ENCODE measurements around the gene NEBL.

The NEBL gene

DNA sequence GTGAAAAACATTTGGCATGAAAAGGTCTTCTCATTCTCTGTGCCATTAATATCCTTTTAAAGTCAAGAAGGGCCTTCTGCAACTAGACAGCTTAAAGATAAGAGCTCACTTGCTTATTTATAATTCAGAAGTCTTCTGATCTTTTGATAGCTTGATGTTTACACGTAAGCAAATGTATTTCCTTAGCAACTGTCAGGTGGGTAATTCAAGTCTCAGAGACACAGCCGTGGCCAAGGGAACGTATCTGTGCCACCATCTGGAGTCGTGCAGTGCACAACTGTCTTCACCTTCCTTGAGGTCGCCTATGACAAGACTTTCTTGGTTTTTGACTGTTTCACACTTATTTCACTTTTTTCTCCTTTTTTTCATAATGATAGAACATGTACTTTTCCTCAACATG lies 4.0 kb upstream of the NEBL start:
- DNase-seq (ENCODE audit: low read depth in 2 of 2) = no peak

DNA sequence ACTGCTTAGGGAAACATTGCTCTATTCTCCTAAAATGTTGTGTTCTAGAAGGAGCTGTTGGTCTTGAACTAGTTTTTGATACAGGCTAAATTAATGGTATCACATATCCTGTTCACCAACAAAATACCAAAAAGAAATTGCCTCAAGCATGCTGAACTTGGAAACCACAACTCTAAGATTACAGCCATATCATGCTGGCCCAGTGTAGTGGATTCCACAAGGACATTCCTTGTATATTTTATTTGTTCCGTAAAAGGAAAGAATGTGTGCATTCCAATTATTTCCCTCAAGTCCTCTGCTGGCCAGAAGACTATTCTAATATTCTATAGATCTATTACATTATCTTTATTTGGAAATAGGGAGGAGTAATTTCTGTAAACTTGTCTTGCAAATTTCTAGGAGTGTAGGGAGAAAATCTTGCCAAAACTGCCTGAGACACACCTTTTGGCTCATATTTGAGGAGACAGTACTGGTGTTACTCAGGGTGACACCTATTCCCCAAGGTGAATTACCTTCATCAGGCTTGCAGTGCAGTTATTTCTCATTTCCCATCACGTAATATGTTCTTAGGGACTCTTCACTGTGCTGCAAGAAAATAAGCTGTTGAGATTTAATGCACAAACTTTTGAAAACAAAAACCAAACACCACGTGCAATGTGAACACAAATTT lies 1.9 kb upstream of the NEBL start:
- DNase-seq (ENCODE audit: low read depth in 2 of 2) = peak; percentile 20 to 23

DNA sequence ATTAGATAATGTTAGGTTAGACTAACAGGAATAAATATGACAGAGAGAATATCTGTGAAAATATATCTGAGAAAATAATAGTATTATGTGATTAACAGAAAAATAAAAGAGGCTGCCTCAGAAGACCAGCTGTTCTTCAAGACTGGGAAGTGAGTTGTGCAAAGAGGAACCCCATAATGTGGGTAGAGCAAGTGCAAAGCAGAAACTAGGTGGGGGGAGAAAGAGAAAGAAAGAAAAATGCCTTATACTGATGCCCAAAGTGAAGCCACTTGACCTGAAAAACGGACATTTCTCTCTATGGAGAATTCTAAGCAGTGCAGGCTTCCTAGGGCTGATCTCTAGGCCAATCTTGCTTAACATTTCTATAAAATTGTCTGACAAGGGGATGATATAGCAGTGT lies 3.8 kb downstream of the NEBL start:
- no peak for DNase-seq (ENCODE audit: low read depth in 2 of 2)

DNA sequence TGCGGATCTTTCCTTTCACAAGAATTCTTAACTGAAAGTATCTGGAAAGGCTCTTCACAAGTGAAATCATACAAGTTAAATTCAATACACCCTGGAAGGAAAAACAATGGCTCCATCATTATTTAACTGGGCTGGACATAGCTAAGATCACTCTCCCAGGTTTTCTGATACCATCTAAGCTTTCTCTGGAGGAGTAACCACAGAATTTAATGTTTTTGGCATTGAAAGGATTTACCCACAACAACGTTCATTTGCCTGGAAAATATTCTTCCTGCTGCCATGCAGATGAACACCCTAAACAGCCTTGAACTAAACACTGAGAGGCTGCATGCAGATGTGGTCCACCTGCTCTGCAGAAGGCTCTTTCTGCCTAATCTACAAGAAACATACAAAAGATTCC lies 4.3 kb downstream of the NEBL start:
- no peak for DNase-seq (ENCODE audit: low read depth in 2 of 2)

DNA sequence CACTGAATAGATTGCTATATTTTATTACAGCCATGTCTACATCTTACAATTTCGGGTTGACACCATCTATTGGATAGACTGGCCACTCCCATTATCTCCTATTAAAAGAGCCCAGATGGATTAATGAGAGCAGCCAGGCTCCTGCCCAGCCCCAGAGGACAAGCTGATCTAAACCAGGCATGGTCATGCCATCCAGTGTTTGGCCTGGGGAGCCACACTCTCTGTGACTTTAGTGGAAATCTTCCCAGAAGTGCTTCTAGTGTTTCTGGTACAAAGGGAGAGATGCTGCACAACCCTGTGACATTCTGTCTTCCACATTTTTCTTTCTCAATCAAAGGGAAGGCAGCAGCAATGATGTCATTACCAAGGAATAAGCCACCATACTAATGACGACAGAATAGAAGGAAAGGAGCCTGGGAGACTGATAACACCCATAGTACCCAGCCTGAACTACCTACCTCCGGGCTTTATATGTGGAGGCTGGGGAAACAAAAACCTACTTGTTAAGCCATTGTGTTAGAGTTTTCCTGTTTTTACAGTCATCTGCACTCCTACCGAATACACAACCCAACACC lies 5.0 kb downstream of the NEBL start:
- DNase-seq (ENCODE audit: low read depth in 2 of 2) = no peak

DNA sequence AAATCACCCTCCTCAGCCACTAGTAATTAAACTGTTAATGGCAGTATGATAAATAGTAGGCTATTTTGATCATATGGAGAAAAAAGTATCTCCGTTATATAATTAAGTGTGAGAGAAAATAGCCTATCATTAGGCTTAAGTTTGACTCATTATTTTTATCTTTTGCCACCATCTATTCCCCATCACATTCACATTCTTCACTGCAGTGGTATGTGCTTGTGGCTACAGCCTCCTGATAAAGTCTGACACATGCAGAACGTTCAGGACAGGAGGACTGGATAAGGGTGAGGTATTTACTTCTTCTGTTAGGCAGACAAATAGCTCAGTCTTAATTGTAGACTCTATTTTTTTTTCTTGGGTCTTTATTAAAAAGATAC lies 5.8 kb downstream of the NEBL start:
- peak; percentile 20 to 25 for DNase-seq (ENCODE audit: low read depth in 2 of 2)

DNA sequence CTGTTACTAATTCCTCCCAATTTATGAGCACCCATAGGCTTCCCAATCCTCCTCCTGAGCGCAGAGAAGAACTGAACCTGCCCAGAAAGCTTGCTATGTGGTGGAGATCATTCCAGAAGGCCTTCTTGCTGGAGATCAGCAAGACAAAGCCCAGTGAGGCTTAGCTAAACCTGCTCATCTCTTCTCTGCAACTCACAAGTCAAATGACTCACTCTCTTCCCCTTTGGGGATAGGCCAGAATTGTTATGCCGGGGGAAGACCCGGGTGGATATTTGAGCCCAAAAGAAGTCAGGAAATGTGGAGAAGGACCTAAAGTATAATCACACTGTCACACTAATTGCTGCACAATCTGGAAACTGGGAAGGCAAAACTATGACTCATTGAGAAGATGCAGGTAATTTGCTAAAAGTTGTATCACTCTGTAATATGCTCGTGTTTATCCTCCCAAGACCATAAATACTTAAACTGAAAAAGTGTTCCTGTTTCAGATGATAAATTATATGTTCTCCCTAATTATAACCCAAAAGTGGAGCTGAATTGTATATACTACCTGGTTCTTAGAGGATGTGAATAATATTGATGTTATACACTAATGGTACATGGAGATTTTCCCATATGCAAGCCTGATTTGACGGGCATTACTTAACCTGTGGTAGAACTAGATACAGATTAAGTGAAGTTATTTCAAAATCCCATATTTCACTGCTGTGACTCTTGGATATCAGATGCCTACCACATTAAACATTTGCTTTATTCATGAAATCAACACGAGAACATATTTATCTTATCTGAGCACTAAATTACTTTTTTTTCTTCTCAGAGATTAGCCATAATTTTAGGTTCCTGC lies 6.4 kb downstream of the NEBL start:
- no peak for DNase-seq (ENCODE audit: low read depth in 2 of 2)

DNA sequence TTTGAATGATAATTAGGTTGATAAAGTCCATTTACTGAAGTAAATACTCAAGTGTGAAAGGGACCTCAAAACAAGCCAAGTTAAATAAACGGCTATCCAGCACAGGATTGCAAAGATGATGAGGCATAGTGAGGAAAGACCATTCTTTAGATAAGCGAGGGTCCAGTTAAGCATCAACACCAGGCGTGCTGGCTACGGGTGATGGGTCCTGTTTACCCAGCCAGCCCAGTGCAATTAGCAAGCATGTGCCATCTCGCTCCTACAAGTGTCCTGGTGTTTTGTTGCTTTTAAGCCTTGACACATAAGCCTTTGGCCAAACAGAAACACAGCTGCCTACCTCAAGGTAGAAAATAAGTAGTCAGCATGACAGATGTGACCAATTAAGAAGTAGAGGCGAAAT lies 7.1 kb downstream of the NEBL start:
- no peak for DNase-seq (ENCODE audit: low read depth in 2 of 2)

DNA sequence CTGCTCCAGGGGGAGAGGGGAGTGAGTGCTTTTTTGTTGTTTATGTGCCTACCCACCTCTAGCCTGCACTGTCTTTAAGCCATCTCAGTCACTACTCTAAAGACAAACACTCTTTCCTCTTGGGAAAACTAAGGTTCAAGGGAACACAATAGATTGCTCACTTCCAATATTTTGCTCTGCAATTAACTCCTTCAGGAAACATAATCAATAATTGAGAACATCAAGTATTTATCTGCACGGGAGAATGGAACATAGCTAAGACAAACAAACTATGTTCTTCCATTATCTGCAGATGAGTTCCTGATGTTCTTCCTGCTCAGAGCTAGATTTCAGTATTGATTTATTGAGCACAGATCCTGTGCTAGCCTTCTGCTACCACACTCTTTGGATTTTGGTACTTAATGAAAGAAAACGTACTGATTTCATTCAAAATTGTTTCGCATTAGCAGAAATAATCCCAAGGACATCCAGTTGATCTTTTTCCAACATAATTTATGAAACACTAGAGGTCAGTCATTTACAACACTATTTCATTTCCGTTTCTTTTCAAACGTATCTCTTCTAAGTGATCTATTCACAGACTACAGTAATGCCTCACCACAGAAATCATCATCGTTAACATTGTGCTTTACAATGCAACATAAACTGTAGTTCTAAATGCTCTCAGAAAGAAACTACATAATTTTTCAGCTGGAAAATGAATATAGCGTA lies 8.3 kb downstream of the NEBL start:
- DNase-seq (ENCODE audit: low read depth in 2 of 2) = no peak

DNA sequence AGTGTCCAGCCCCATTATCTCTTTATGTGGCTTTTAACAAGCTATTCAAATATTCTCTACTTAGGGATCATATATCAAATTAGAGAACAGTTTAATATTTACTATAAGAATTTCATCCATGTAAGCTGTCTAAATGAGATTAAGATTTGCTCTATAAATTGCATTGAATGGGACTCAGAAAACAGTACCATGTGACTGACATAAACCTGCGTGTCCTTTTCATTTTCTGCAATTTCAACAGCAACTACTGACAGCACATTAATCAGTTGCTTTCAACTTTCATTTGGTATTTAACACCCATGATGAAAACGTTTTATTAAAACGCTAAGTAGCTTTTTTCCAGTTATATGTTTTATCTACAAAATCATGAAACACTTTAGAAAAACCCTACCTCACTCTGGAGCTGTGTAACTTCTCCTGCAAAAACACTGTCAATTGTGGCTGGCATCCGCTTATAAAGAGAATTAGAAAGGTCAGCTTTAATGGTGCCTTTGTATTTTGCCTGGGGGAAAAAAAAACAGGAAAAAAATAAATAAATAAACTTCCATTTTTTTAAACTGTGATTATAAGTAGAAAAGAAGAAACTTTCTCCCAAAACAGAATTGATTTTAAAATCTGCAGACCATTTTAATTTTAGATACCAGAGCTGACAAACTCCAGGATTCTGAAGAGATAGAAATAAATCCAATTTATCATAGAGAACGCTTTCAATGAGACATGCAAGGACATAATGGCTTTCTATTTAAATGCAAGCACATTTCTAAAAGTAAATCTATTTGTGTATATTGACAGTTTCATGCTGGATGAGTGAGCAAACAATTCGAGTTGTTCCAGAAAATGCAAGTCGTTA lies 9.2 kb downstream of the NEBL start:
- no peak for DNase-seq (ENCODE audit: low read depth in 2 of 2)

DNA sequence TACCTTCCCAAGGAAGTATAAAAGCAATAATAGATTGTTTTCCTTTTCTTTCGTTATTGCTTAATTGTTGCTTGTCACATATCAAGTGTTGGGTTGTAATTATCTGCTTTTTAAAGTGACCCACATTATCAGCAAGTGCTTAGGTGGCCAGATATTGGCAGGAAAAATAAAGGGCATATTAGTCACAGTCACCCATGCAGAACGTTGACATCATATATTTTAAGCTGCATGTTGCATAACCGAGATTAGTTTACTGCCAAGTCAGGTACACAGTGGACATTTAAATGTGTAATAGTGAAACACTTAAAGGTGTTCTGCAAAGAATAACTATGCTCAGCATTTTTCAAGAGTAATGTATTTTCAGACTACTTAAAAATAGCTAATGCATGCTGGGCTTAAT lies 11.4 kb downstream of the NEBL start:
- no peak for DNase-seq (ENCODE audit: low read depth in 2 of 2)

DNA sequence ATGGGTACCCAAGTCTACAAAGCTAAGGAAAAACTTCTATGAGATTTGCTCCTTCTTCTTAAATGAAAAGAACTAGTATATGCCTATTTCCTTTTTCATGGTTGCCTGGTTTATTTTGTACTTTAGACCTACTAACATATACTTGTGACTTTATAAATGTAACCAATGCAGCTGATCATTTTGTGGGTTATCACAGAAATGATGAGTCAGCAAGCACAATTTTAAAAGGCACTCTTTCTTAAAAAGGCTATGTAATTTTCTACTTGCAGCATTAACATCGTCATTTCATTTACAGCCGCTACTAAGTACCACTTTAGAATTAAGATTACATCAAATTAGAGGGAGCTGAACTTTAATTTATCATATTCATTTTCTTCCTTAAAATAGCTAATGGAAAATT lies 13.6 kb downstream of the NEBL start:
- DNase-seq (ENCODE audit: low read depth in 2 of 2) = no peak

DNA sequence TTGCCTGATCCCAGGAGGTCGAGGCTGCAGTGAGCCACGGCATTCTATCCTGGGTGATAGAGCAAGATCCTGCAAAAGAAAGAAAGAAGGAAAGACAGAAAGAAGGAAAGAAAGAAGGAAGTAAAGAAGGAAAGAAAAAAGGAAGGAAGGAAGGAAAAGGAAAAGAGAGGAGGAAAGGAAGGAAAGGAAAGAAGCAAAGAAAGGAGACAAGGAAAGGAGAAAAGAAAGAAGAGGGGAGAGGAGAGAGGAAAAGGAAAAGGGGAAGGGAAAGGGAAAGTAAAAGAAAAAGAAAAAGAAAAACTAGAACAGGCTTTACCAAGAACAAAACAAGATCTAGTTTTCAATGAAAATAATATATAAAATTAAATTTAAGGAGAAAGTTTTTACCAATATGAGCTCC lies 15.0 kb downstream of the NEBL start:
- no peak for DNase-seq (ENCODE audit: low read depth in 2 of 2)

DNA sequence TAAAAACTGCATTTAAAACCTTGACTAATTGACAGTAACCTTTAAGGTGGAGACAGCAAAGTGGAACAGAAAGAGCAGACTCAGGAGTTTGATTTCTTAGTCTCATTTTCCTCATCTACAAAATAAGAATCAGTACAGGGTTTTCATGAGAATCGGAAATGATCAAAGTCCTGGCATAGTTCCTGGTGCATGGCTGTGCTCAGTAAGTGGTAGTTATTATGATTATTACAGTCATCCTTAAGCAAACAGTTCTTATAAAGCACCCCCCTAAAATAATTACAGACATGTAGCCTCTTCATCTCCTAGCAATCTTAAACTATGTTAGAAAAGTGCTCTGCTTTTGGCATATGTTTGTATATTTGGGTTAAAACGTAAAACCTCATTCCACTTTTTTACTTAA lies 18.0 kb downstream of the NEBL start:
- no peak for DNase-seq (ENCODE audit: low read depth in 2 of 2)

DNA sequence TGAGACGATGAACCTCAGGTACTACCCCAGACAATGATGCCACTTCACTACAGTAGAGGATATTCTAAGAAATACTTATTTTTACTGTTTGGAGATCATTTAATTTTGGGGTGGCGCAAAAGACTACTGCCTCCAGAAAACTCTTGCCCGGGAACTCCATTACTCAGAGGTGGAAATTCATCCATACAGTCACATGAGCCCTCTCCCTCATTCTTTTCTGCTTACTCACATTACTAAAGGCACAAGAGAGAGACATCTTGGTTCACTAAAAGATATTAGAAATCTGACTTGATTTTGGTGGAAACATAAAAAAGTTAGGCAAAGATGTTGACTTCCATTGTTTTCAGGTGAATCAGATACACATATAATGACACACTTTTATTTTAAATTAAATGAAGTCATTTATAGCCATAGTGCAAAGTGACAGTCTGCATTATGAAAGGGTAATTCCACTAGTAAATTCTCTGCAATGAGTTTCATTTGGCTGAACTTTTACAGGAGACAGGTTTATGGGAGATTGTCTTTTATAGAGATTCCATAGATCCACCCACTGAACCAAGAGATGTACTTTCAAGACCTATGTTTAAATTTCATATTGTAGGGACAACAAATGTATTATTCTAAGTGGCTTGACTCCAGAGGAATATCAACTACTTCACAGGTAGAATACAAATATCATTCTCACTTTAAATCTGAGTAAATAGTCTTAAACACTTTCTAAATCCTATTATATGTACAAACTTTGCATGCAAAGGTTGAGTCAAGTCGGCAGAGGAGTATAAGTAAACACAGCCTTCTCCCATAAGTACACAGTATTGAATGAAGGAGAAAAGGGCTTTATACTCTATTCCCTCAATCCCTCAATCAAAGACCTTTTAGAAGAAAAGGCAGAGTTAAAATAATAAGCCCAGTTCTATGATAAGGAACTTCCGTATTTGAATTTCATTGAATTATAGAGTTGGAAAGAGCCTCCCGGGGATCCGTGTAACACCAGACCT lies 18.8 kb downstream of the NEBL start:
- no peak for DNase-seq (ENCODE audit: low read depth in 2 of 2)

DNA sequence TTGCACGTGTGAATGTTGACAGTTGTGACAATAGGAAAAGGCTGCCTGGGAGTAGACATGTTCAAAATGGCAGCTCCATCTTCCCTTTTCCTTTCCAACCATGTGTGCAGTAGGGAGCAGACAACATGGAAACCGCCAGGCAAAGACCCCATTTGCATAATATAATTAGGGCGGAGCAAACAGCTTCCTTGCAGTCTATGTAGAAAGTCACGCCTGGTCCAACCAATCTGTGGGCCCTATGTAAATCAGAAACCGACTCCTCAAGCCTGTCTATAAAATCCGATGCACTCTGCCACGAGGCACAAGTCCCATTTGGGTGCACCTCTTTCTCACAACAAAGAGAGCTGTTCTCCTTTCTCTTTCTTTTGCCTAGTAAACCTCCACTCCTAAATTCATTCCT lies 19.6 kb downstream of the NEBL start:
- DNase-seq (ENCODE audit: low read depth in 2 of 2) = no peak

DNA sequence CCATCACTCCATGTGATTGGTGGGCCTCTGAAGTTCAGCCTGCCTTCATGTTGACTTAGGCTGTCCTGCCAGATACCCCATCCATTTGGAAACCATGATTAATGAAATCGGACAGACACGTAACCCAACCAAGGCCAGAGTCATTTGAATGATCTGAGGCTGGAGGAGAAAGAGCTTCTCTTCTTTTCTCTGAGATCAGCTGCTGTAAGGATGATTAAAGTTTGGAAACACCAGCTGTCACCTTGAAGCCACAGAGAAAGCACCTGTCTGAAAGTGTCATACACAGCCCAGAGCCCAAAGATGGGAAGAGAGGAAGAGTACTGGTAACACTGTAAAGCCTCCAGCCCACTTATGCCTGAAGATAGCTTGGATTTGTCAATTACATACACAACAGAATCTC lies 22.9 kb downstream of the NEBL start:
- no peak for DNase-seq (ENCODE audit: low read depth in 2 of 2)

DNA sequence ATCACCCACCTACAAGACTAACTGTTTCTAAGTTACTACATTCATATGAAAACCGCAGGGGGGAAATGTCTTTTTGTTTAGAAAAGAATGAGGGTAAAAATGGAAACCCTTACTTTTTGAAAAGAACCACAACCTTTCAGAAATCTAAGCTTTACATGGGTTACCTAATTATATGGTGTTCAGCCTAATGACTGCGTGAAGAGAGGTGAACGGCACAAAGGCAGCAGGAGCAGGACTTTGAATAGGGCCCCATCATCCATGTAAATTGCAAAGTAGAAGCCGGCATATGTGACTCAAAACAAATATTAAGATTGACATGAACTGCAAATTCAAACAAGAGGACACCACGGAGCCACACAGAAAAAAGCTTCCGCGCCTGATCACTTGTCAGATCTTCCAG lies 25.1 kb downstream of the NEBL start:
- no peak for DNase-seq (ENCODE audit: low read depth in 2 of 2)

DNA sequence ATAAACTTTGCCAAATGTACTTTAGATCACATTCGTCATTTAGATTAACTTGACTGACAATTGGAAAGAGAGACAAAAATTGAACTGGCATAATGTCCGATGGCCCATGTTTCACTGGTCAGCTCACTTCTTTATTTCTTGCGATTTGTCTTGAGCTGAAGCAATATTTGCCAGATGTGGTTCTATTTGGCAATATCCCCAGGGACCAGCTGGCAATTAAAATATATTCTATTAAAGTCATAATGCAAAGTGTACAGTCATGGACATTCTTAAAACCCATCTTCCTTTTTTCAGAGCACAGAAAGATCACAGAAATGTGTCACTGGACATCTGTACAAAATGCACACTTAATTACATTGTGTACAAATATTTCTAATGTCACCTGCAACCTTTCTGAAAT lies 26.3 kb downstream of the NEBL start:
- DNase-seq (ENCODE audit: low read depth in 2 of 2) = no peak

DNA sequence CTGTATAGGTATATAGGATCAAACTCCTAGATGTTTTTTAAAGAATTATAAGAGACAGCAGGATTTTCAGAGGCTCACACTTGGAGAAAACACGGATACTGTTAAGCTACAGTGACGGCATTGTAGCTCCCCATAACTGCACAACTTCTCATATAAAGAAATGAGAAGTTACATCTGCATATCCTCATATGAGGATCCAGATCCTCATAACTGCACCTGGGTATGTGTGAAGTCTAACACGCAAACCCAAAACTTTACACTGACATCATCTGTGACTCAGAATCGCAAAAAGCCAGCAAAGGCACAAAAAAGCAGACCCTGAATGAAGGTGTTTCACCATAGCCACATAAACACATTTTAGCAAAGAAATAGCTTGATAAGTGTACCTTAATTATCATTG lies 34.1 kb downstream of the NEBL start:
- no peak for DNase-seq (ENCODE audit: low read depth in 2 of 2)

Data from fibroblast of skin of left quadriceps (primary cell).